Measurements from ENCODE around the gene C1orf116.
"Not testable (repeated sequence)": the region's sequence is repeated elsewhere in the genome, so short reads cannot be mapped to it uniquely, and the experiment has no call there.

The C1orf116 gene

GRCh38 chr1:207058878-207059867, 26.6 kb upstream of the C1orf116 start:
- DNase-seq (ENCODE audit: low spot score) = no peak

- no peak for DNase-seq (ENCODE audit: low spot score)
Measured at GRCh38 chr1:207058252-207058651, 25.7 kb upstream of the C1orf116 start.

- DNase-seq (ENCODE audit: low spot score) = no peak
Measured at GRCh38 chr1:207056673-207057072, 24.1 kb upstream of the C1orf116 start.

- DNase-seq (ENCODE audit: low spot score) = no peak
Measured at GRCh38 chr1:207055386-207056001, 22.9 kb upstream of the C1orf116 start.

GRCh38 chr1:207054491-207054890, 21.9 kb upstream of the C1orf116 start:
- peak; percentile 52 for DNase-seq (ENCODE audit: low spot score)

GRCh38 chr1:207052911-207053769, 20.6 kb upstream of the C1orf116 start, which contains the start of gene PFKFB2:
Gene PFKFB2, plus strand, starts transcription at chr1:207053275. Its CDS starts 1,443 bp downstream, at chr1:207054718.
- DNase-seq (ENCODE audit: low spot score) = peak; percentile 94

GRCh38 chr1:207051191-207051943, 18.8 kb upstream of the C1orf116 start, which contains the start of gene YOD1:
Gene YOD1, minus strand, starts transcription at chr1:207051208. Its CDS starts 178 bp downstream, at chr1:207051030.
- peak; percentile 10 for DNase-seq (ENCODE audit: low spot score)

- DNase-seq (ENCODE audit: low spot score) = peak; percentile 95
Measured at GRCh38 chr1:207050480-207051190, 18.1 kb upstream of the C1orf116 start.

GRCh38 chr1:207049974-207050391, 17.4 kb upstream of the C1orf116 start:
- DNase-seq (ENCODE audit: low spot score) = peak; percentile 82

GRCh38 chr1:207049514-207049913, 17.0 kb upstream of the C1orf116 start:
- DNase-seq (ENCODE audit: low spot score) = no peak

GRCh38 chr1:207049054-207049453, 16.5 kb upstream of the C1orf116 start:
- no peak for DNase-seq (ENCODE audit: low spot score)

- DNase-seq (ENCODE audit: low spot score) = no peak
Measured at GRCh38 chr1:207048041-207048440, 15.5 kb upstream of the C1orf116 start.

- DNase-seq (ENCODE audit: low spot score) = no peak
Measured at GRCh38 chr1:207047505-207047904, 14.9 kb upstream of the C1orf116 start.

- DNase-seq (ENCODE audit: low spot score) = no peak
Measured at GRCh38 chr1:207045453-207045852, 12.9 kb upstream of the C1orf116 start.

- not testable (repeated sequence) for DNase-seq (ENCODE audit: low spot score)
Measured at GRCh38 chr1:207041397-207041796, 8.8 kb upstream of the C1orf116 start.

- DNase-seq (ENCODE audit: low spot score) = no peak
Measured at GRCh38 chr1:207040181-207040533, 7.6 kb upstream of the C1orf116 start.

GRCh38 chr1:207039380-207040180, 7.0 kb upstream of the C1orf116 start:
- no peak for DNase-seq (ENCODE audit: low spot score)

- DNase-seq (ENCODE audit: low spot score) = no peak
Measured at GRCh38 chr1:207036865-207037264, 4.3 kb upstream of the C1orf116 start.

GRCh38 chr1:207035877-207036551, 3.5 kb upstream of the C1orf116 start:
- DNase-seq (ENCODE audit: low spot score) = no peak

Measured in NAMALWA (cell line).